Measurements from ENCODE around the gene SKA1.

Gene SKA1

GRCh38 chr18:50356036-50356945 is 18.6 kb upstream of the SKA1 start:
- no peak for DNase-seq
- Histone ChIP-seq H3K36me3 (ENCODE audit: control insufficient read depth, insufficient read depth, low read length) (no peaks in the 10 kb centered on the region), H3K27me3 (replicated peaks; ENCODE audit: control insufficient read depth, insufficient read depth, low read length, poor library complexity, severe bottlenecking) (peaks cover 8% of the 10 kb centered on the region), H3K27ac (ENCODE audit: insufficient read depth, low read length, poor library complexity, severe bottlenecking) (no peak overlapping the region), H3K4me3 (ENCODE audit: insufficient read depth, low read depth, low read length, poor library complexity, severe bottlenecking) (no peak overlapping the region), H3K9me3 (ENCODE audit: control insufficient read depth, low read length) (no peaks in the 10 kb centered on the region), H3K4me1 (ENCODE audit: control insufficient read depth, insufficient read depth, low read length, poor library complexity, severe bottlenecking) (no peaks in the 10 kb centered on the region)

GRCh38 chr18:50358844-50359243 is 16.0 kb upstream of the SKA1 start:
- H3K9me3 ChIP-seq (ENCODE audit: control insufficient read depth, low read length), result no peaks in the 10 kb centered on the region
- DNase-seq, result no peak
- no peak overlapping the region for H3K4me3 ChIP-seq (ENCODE audit: insufficient read depth, low read depth, low read length, poor library complexity, severe bottlenecking)
- H3K36me3 ChIP-seq (ENCODE audit: control insufficient read depth, insufficient read depth, low read length), result no peaks in the 10 kb centered on the region
- H3K27me3 ChIP-seq (replicated peaks; ENCODE audit: control insufficient read depth, insufficient read depth, low read length, poor library complexity, severe bottlenecking), result peaks cover 5% of the 10 kb centered on the region
- no peaks in the 10 kb centered on the region for H3K4me1 ChIP-seq (ENCODE audit: control insufficient read depth, insufficient read depth, low read length, poor library complexity, severe bottlenecking)
- H3K27ac ChIP-seq (ENCODE audit: insufficient read depth, low read length, poor library complexity, severe bottlenecking), result no peak overlapping the region

- Histone ChIP-seq H3K4me3 (ENCODE audit: insufficient read depth, low read depth, low read length, poor library complexity, severe bottlenecking) (no peak overlapping the region), H3K27me3 (replicated peaks; ENCODE audit: control insufficient read depth, insufficient read depth, low read length, poor library complexity, severe bottlenecking) (peaks cover 5% of the 10 kb centered on the region), H3K27ac (ENCODE audit: insufficient read depth, low read length, poor library complexity, severe bottlenecking) (no peak overlapping the region), H3K9me3 (ENCODE audit: control insufficient read depth, low read length) (no peaks in the 10 kb centered on the region), H3K4me1 (ENCODE audit: control insufficient read depth, insufficient read depth, low read length, poor library complexity, severe bottlenecking) (no peaks in the 10 kb centered on the region), H3K36me3 (ENCODE audit: control insufficient read depth, insufficient read depth, low read length) (no peaks in the 10 kb centered on the region)
- no peak for DNase-seq
These were observed 15.0 kb upstream of the SKA1 start for GRCh38 chr18:50359806-50360205.

- H3K4me3 ChIP-seq (ENCODE audit: insufficient read depth, low read depth, low read length, poor library complexity, severe bottlenecking), result no peak overlapping the region
- H3K27ac ChIP-seq (ENCODE audit: insufficient read depth, low read length, poor library complexity, severe bottlenecking), result no peak overlapping the region
- no peak for DNase-seq
- no peaks in the 10 kb centered on the region for H3K9me3 ChIP-seq (ENCODE audit: control insufficient read depth, low read length)
- no peaks in the 10 kb centered on the region for H3K36me3 ChIP-seq (ENCODE audit: control insufficient read depth, insufficient read depth, low read length)
- H3K27me3 ChIP-seq (replicated peaks; ENCODE audit: control insufficient read depth, insufficient read depth, low read length, poor library complexity, severe bottlenecking), result peaks cover 5% of the 10 kb centered on the region
- H3K4me1 ChIP-seq (ENCODE audit: control insufficient read depth, insufficient read depth, low read length, poor library complexity, severe bottlenecking), result no peaks in the 10 kb centered on the region
These were observed 14.2 kb upstream of the SKA1 start for GRCh38 chr18:50360611-50361010.

- no peaks in the 10 kb centered on the region for H3K36me3 ChIP-seq (ENCODE audit: control insufficient read depth, insufficient read depth, low read length)
- H3K27me3 ChIP-seq (replicated peaks; ENCODE audit: control insufficient read depth, insufficient read depth, low read length, poor library complexity, severe bottlenecking), result no peaks in the 10 kb centered on the region
- no peaks in the 10 kb centered on the region for H3K9me3 ChIP-seq (ENCODE audit: control insufficient read depth, low read length)
- no peak overlapping the region for H3K4me3 ChIP-seq (ENCODE audit: insufficient read depth, low read depth, low read length, poor library complexity, severe bottlenecking)
- H3K4me1 ChIP-seq (ENCODE audit: control insufficient read depth, insufficient read depth, low read length, poor library complexity, severe bottlenecking), result no peaks in the 10 kb centered on the region
- no peak for DNase-seq
- no peak overlapping the region for H3K27ac ChIP-seq (ENCODE audit: insufficient read depth, low read length, poor library complexity, severe bottlenecking)
These were observed 5.2 kb upstream of the SKA1 start for GRCh38 chr18:50369672-50370071.

- Histone ChIP-seq H3K27ac (ENCODE audit: insufficient read depth, low read length, poor library complexity, severe bottlenecking) (no peak overlapping the region), H3K4me3 (ENCODE audit: insufficient read depth, low read depth, low read length, poor library complexity, severe bottlenecking) (no peak overlapping the region), H3K9me3 (ENCODE audit: control insufficient read depth, low read length) (no peaks in the 10 kb centered on the region), H3K36me3 (ENCODE audit: control insufficient read depth, insufficient read depth, low read length) (no peaks in the 10 kb centered on the region), H3K27me3 (replicated peaks; ENCODE audit: control insufficient read depth, insufficient read depth, low read length, poor library complexity, severe bottlenecking) (no peaks in the 10 kb centered on the region), H3K4me1 (ENCODE audit: control insufficient read depth, insufficient read depth, low read length, poor library complexity, severe bottlenecking) (no peaks in the 10 kb centered on the region)
- no peak for DNase-seq
These were observed 2.1 kb upstream of the SKA1 start for GRCh38 chr18:50372743-50373142.

- Histone ChIP-seq H3K4me1 (ENCODE audit: control insufficient read depth, insufficient read depth, low read length, poor library complexity, severe bottlenecking) (no peaks in the 10 kb centered on the region), H3K36me3 (ENCODE audit: control insufficient read depth, insufficient read depth, low read length) (no peaks in the 10 kb centered on the region), H3K4me3 (ENCODE audit: insufficient read depth, low read depth, low read length, poor library complexity, severe bottlenecking) (no peak overlapping the region), H3K27ac (ENCODE audit: insufficient read depth, low read length, poor library complexity, severe bottlenecking) (no peak overlapping the region), H3K27me3 (replicated peaks; ENCODE audit: control insufficient read depth, insufficient read depth, low read length, poor library complexity, severe bottlenecking) (no peaks in the 10 kb centered on the region), H3K9me3 (ENCODE audit: control insufficient read depth, low read length) (no peaks in the 10 kb centered on the region)
- DNase-seq, result no peak
These were observed 1.2 kb upstream of the SKA1 start for GRCh38 chr18:50373561-50374219.

GRCh38 chr18:50374220-50374752 is 560 bp upstream of the SKA1 start:
- Histone ChIP-seq H3K27ac (ENCODE audit: insufficient read depth, low read length, poor library complexity, severe bottlenecking) (peak overlapping the region; percentile 46), H3K4me1 (ENCODE audit: control insufficient read depth, insufficient read depth, low read length, poor library complexity, severe bottlenecking) (no peaks in the 10 kb centered on the region), H3K4me3 (ENCODE audit: insufficient read depth, low read depth, low read length, poor library complexity, severe bottlenecking) (peak overlapping the region; percentile 69), H3K27me3 (replicated peaks; ENCODE audit: control insufficient read depth, insufficient read depth, low read length, poor library complexity, severe bottlenecking) (no peaks in the 10 kb centered on the region), H3K36me3 (ENCODE audit: control insufficient read depth, insufficient read depth, low read length) (no peaks in the 10 kb centered on the region), H3K9me3 (ENCODE audit: control insufficient read depth, low read length) (no peaks in the 10 kb centered on the region)
- no peak for DNase-seq

- no peak overlapping the region for H3K4me3 ChIP-seq (ENCODE audit: insufficient read depth, low read depth, low read length, poor library complexity, severe bottlenecking)
- H3K4me1 ChIP-seq (ENCODE audit: control insufficient read depth, insufficient read depth, low read length, poor library complexity, severe bottlenecking), result no peaks in the 10 kb centered on the region
- H3K9me3 ChIP-seq (ENCODE audit: control insufficient read depth, low read length), result no peaks in the 10 kb centered on the region
- DNase-seq, result no peak
- no peak overlapping the region for H3K27ac ChIP-seq (ENCODE audit: insufficient read depth, low read length, poor library complexity, severe bottlenecking)
- H3K36me3 ChIP-seq (ENCODE audit: control insufficient read depth, insufficient read depth, low read length), result no peaks in the 10 kb centered on the region
- no peaks in the 10 kb centered on the region for H3K27me3 ChIP-seq (replicated peaks; ENCODE audit: control insufficient read depth, insufficient read depth, low read length, poor library complexity, severe bottlenecking)
These were observed 2.4 kb downstream of the SKA1 start for GRCh38 chr18:50377061-50377798.
